A549 (cell line): ENCODE data around the gene CDRT15. TPM values are rescaled to one million over a fixed set of nuclear protein-coding genes. Genes with fewer than 3 reads are reported as not detected.
"Not testable (repeated sequence)": the region's sequence is repeated elsewhere in the genome, so short reads cannot be mapped to it uniquely, and the experiment has no call there.

Experiments used
- ATAC-seq, 2 experiments: fragments of 200-7000 bp in 1 of 2; fragments of >200 bp in 1 of 2; cut with Nextera tagmentation in 1 of 2; cut with Tn5 transposase in 1 of 2; 3 replicates each; pipeline versions ENCODE4 v1.8.0 to v1.9.1; 2018 to 2020; ENCODE audit warnings: mild to moderate bottlenecking in 1 of 2, moderate library complexity in 1 of 2
- CTCF ChIA-PET: fragments of 300-600 bp; sonication (Branson Sonifier 250); formaldehyde crosslinking; extraction: SDS; loops from one replicate; lab custom pipeline; 2021; ENCODE audit warnings: antibody characterized with exemption, inconsistent platforms; lab: Yijun Ruan, JAX
- POLR2A ChIA-PET: fragments of 350-600 bp; formaldehyde crosslinking; extraction: SDS; loops from one replicate; lab custom pipeline; 2021; ENCODE audit warnings: antibody characterized with exemption, inconsistent platforms; lab: Yijun Ruan, JAX
- DNase-seq, 2 experiments: peaks; one replicate each; pipeline versions ENCODE4 v3.0.0 to v3.0.0-alpha.2; 2011 to 2016; ENCODE audit warnings: low read depth in 1 of 2, low spot score in 1 of 2
- FAIRE-seq: peaks from 2 replicates; lab custom pipeline; 2011; peaks lifted over from hg19 to GRCh38; lab: Jason Lieb, UNC
- H3K27ac ChIP-seq, 2 experiments: fragments of >200 bp; sonication (Bioruptor Twin); formaldehyde crosslinking; 3 replicates each; pipeline ENCODE4 v1.5.1; 2016 to 2017
- H3K4me1 ChIP-seq: fragments of >200 bp; sonication (Bioruptor Twin); formaldehyde crosslinking; 3 replicates; pipeline ENCODE4 v1.6.1; 2016
- H3K4me2 ChIP-seq: fragments of >200 bp; sonication (Bioruptor Twin); formaldehyde crosslinking; 3 replicates; pipeline ENCODE4 v1.6.1; 2016
- H3K4me3 ChIP-seq: fragments of >200 bp; sonication (Bioruptor Twin); formaldehyde crosslinking; 3 replicates; pipeline ENCODE4 v1.5.1; 2016
- H3K9me3 ChIP-seq: fragments of >200 bp; sonication (Bioruptor Twin); formaldehyde crosslinking; 3 replicates; pipeline ENCODE4 v1.6.1; 2016
- CEBPB ChIP-seq, 2 experiments: fragments of >200 bp in 1 of 2; sonication (Bioruptor Twin) in 1 of 2; formaldehyde crosslinking in 1 of 2; IDR thresholded peaks; 2 replicates each; pipeline ENCODE4 v1.6.1; 2012 to 2016
- E2F6 ChIP-seq: IDR thresholded peaks from 2 replicates; pipeline ENCODE4 v1.6.1; 2012; ENCODE audit warnings: low read depth, borderline replicate concordance
- EHMT2 ChIP-seq: fragments of 200-600 bp; sonication (generic); IDR thresholded peaks from 2 replicates; pipeline ENCODE4 v1.6.1; 2016; ENCODE audit warnings: antibody characterized with exemption, low read depth, mild to moderate bottlenecking, moderate library complexity
- EP300 ChIP-seq, 2 experiments: fragments of >200 bp; sonication (Bioruptor Twin); formaldehyde crosslinking; IDR thresholded peaks; 2 replicates in 1 of 2; 3 replicates in 1 of 2; pipeline ENCODE4 v1.6.1; 2016 to 2017
- FOSB ChIP-seq: fragments of 250-450 bp; sonication (Bioruptor Pico); IDR thresholded peaks from 2 replicates; pipeline ENCODE4 v1.5.0; 2020; ENCODE audit warnings: mild to moderate bottlenecking, moderate library complexity
- GATA3 ChIP-seq: IDR thresholded peaks from 2 replicates; pipeline ENCODE4 v1.6.1; 2012; ENCODE audit warnings: borderline replicate concordance
- HES2 ChIP-seq: fragments of >200 bp; sonication (Bioruptor Twin); formaldehyde crosslinking; IDR thresholded peaks from 2 replicates; pipeline ENCODE4 v1.6.1; 2016
- MAFK ChIP-seq: fragments of 450-650 bp; IDR thresholded peaks from 2 replicates; pipeline ENCODE4 v1.6.1; 2014; ENCODE audit not compliant: partially characterized antibody
- MYC ChIP-seq: IDR thresholded peaks from 2 replicates; pipeline ENCODE4 v1.6.1; 2012; ENCODE audit warnings: mild to moderate bottlenecking, inconsistent platforms, low read length, improper control_type of control experiment, borderline replicate concordance
- NR3C1 ChIP-seq: fragments of >200 bp; sonication (Bioruptor Twin); formaldehyde crosslinking; IDR thresholded peaks from 3 replicates; pipeline ENCODE4 v1.6.1; 2017
- POLR2AphosphoS2 ChIP-seq: conservative IDR thresholded peaks from 2 replicates; pipeline ENCODE4 v1.6.1; 2012; ENCODE audit warnings: low read length, improper control_type of control experiment, inconsistent platforms
- RARB ChIP-seq: fragments of 250-450 bp; sonication (Bioruptor Pico); IDR thresholded peaks from 2 replicates; pipeline ENCODE4 v1.8.0; 2021; ENCODE audit warnings: mild to moderate bottlenecking, moderate library complexity
- RCOR1 ChIP-seq: fragments of 150-350 bp; IDR thresholded peaks from 2 replicates; pipeline ENCODE4 v1.6.1; 2014; ENCODE audit warnings: antibody characterized with exemption, low read length, low read depth
- SREBF2 ChIP-seq: fragments of 450-650 bp; IDR thresholded peaks from 2 replicates; pipeline ENCODE4 v1.6.1; 2014; ENCODE audit warnings: mild to moderate bottlenecking, moderate library complexity
- TP53 ChIP-seq: fragments of 250-450 bp; sonication (Bioruptor Pico); IDR thresholded peaks from 2 replicates; pipeline ENCODE4 v1.5.0; 2021; ENCODE audit warnings: mild to moderate bottlenecking, moderate library complexity
- USF2 ChIP-seq: fragments of 450-650 bp; IDR thresholded peaks from 2 replicates; pipeline ENCODE4 v1.6.1; 2014; ENCODE audit warnings: antibody characterized with exemption
- ZC3H11A ChIP-seq: fragments of 450-650 bp; IDR thresholded peaks from 2 replicates; pipeline ENCODE4 v1.6.1; 2014; ENCODE audit warnings: antibody characterized with exemption, mild to moderate bottlenecking
- ZNF302 ChIP-seq: fragments of 250-450 bp; sonication (Bioruptor Pico); IDR thresholded peaks from 2 replicates; pipeline ENCODE4 v1.9.0; 2021; ENCODE audit warnings: inconsistent platforms, mild to moderate bottlenecking, moderate library complexity
- WGBS: methylation state at CpG from one replicate; pipeline ENCODE4 v1.1.6; 2017; ENCODE audit errors: missing lambda C conversion rate; 5-methylcytosine and 5-hydroxymethylcytosine counted together
- polyA plus RNA-seq, 4 experiments: library from polyadenylated mRNA; depleted of rRNA in 3 of 4; stranded (reverse); fragments of >200 nt; fragmentation: RNase III in 1 of 4; extraction: RNeasy Plus Mini Kit Qiagen cat#74134 plus additional on column Dnase treatment in 1 of 4; gene quantifications; 2 replicates in 3 of 4; 3 replicates in 1 of 4; pipeline ENCODE4 v1.2.3, GENCODE V29; 2011 to 2017
- TF ChIP-seq, protein P1 (sequence below): fragments of >200 bp; sonication (Bioruptor Twin); formaldehyde crosslinking; IDR thresholded peaks from 3 replicates; pipeline ENCODE4 v1.5.1; 2016

CDRT15 gene
- polyA plus RNA-seq, 2 of the 4 experiments (the other 2 are of a cell fraction) = not detected

DNA sequence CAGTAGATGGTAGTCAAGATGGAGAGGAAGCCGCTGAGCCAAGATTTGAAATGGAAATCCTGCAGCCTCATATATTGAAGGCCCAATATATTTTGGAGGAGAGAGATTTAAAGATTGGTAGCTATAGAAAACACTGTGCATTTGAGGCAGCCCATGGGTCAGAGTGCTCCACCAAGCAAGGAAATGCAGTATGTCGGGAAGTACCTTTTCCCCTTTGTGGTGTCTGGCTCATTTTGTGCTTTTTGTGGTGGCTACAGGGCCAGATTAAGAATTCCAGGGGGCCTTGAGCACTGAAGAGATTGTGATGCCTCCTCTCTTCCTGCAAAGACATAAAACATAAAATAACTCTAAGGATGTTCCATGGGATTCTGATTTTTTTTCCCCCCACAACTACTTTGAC lies 39.6 kb downstream of the CDRT15 start:
- Histone ChIP-seq H3K4me2 (no peak overlapping the region), H3K4me1 (no peaks in the 10 kb centered on the region), H3K27ac (no peak overlapping the region), H3K4me3 (no peak overlapping the region), H3K9me3 (no peaks in the 10 kb centered on the region)
- TF ChIP-seq E2F6 (no peak), USF2 (no peak), FOSB (CRISPR knock-in tag) (no peak), TP53 (CRISPR knock-in tag) (no peak), MYC (no peak), EP300 (IDR thresholded peaks at IDR 0.05) (no peak), GATA3 (no peak), EHMT2 (no peak), MAFK (no peak)
- TF ChIP-seq, protein P1, sequence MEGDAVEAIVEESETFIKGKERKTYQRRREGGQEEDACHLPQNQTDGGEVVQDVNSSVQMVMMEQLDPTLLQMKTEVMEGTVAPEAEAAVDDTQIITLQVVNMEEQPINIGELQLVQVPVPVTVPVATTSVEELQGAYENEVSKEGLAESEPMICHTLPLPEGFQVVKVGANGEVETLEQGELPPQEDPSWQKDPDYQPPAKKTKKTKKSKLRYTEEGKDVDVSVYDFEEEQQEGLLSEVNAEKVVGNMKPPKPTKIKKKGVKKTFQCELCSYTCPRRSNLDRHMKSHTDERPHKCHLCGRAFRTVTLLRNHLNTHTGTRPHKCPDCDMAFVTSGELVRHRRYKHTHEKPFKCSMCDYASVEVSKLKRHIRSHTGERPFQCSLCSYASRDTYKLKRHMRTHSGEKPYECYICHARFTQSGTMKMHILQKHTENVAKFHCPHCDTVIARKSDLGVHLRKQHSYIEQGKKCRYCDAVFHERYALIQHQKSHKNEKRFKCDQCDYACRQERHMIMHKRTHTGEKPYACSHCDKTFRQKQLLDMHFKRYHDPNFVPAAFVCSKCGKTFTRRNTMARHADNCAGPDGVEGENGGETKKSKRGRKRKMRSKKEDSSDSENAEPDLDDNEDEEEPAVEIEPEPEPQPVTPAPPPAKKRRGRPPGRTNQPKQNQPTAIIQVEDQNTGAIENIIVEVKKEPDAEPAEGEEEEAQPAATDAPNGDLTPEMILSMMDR = no peak
- FAIRE-seq (no peak), ATAC-seq (no peak), DNase-seq (no peak)
- POLR2A ChIA-PET = no interaction called here
- CTCF ChIA-PET = interaction anchor here (0.7 to 1.5 kb wide), 2 partner anchors 25 to 47 kb away, joined by 3 read pairs; no protein-coding TSS in a partner anchor
- WGBS = 94% methylated on average over 2 of the region's 2 CpGs

GRCh38 chr17:14196377-14196997 lies 40.2 kb downstream of the CDRT15 start:
- peak; percentile 55 to 81; a peak in 3 of 6 replicates for ATAC-seq
- no peak overlapping the region for H3K27ac ChIP-seq
- WGBS = 75% methylated on average over 4 of the region's 4 CpGs
- H3K4me2 ChIP-seq = no peak overlapping the region
- no peaks in the 10 kb centered on the region for H3K9me3 ChIP-seq
- no peak for TF ChIP-seq RARB (CRISPR knock-in tag)
- no peak for TF ChIP-seq CEBPB (IDR thresholded peaks at IDR 0.05)
- no peak for TF ChIP-seq TP53 (CRISPR knock-in tag)
- no peak for TF ChIP-seq MYC
- no peak for TF ChIP-seq ZNF302 (CRISPR knock-in tag)
- no peak for TF ChIP-seq SREBF2
- TF ChIP-seq NR3C1 = no peak
- TF ChIP-seq HES2 = no peak
- no peak for TF ChIP-seq POLR2AphosphoS2
- no peak for TF ChIP-seq RCOR1
- TF ChIP-seq ZC3H11A = no peak
- no peak for TF ChIP-seq E2F6
- TF ChIP-seq, all 56 proteins: peak for 0
- no peak for DNase-seq
- ChIA-PET CTCF (interaction anchor here (0.7 to 1.5 kb wide), 2 partner anchors 26 to 48 kb away, joined by 3 read pairs; no protein-coding TSS in a partner anchor), POLR2A (no interaction called here)
- Histone ChIP-seq H3K4me3 (no peak overlapping the region), H3K4me1 (no peaks in the 10 kb centered on the region)
- FAIRE-seq = no peak

DNA sequence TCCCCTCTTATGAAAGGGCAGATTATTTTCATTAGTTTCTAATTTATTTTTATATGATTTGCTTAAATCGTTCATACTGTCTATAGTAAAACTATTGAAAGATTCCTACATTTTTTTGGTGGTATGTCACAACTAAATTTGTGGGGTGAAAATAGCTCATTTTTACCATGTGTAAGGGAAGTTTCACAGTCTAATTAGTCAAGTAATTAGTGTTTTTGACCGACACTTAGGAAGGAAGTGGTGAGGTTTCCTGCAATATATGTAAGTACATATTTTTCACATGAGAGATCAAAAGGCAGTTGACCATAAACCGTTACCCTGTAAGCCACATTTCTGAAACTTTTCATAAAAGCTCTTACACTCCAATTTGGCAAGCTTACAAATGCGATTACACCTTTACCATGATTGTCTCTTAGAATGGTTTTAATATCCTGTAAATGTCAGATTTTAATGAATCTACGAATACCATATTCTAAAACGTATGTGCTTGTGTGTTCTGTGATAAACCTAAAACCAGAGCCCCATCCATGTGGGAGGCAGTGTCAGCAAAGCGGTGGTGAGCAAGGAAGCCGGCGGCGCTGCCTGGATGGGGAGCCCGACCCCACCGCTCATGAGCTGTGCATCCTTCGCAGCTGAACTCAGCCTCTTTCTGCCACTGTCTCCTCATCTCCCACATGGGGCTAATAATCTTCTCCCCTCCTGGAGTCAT lies 43.9 kb downstream of the CDRT15 start:
- H3K9me3 ChIP-seq, POLR2A ChIA-PET, DNase-seq, ATAC-seq, H3K27ac ChIP-seq, H3K4me1 ChIP-seq, H3K4me2 ChIP-seq, CTCF ChIA-PET, H3K4me3 ChIP-seq: not testable (repeated sequence)
- WGBS = 92% methylated on average over 13 of the region's 13 CpGs
- peak; percentile 85 for FAIRE-seq

DNA sequence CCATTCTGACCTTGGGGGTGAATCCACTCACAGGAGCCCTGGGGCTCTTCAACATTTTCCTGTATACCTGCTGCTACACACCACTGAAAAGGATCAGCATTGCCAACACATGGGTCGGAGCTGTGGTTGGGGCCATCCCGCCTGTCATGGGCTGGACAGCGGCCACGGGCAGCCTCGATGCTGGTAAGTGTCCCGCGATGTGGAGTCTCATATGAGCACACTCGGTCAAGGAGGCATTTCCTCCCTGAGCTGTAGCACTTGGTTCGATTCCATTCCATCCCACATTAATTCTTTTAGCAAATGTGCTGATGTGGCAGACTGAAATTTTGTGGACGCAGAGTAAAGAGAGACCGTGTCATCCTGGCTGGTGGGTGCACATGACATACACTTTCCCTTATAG lies 44.6 kb downstream of the CDRT15 start:
- H3K4me1 ChIP-seq, H3K27ac ChIP-seq, POLR2A ChIA-PET, CTCF ChIA-PET, DNase-seq, FAIRE-seq, H3K9me3 ChIP-seq, H3K4me3 ChIP-seq, H3K4me2 ChIP-seq, ATAC-seq: not testable (repeated sequence)
- 95% methylated on average over 11 of the region's 11 CpGs for WGBS

GRCh38 chr17:14191469-14191868 lies 45.2 kb downstream of the CDRT15 start:
- H3K4me3 ChIP-seq, POLR2A ChIA-PET, DNase-seq, H3K9me3 ChIP-seq, H3K4me2 ChIP-seq, FAIRE-seq, ATAC-seq, H3K4me1 ChIP-seq, CTCF ChIA-PET, H3K27ac ChIP-seq: not testable (repeated sequence)
